WTC11 (cell line): ENCODE measurements around the gene FBXL16.

Experiments
- NR2C2 ChIP-seq: sonication (generic); formaldehyde crosslinking; IDR thresholded peaks from 2 replicates; pipeline ENCODE4 v1.8.0; 2022; ENCODE audit warnings: mild to moderate bottlenecking, missing genetic modification reagents
- TF ChIP-seq, protein P1 (sequence below): fragments of 200-600 bp; IDR thresholded peaks from 2 replicates; pipeline ENCODE4 v1.8.0; 2022; ENCODE audit warnings: antibody characterized with exemption
- TF ChIP-seq, protein P2 (sequence below): sonication (generic); formaldehyde crosslinking; IDR thresholded peaks from 2 replicates; pipeline ENCODE4 v1.8.1; 2022; ENCODE audit warnings: missing genetic modification reagents, borderline replicate concordance
- TF ChIP-seq, protein P3 (sequence below): sonication (generic); formaldehyde crosslinking; IDR thresholded peaks from 2 replicates; pipeline ENCODE4 v1.8.1; 2023; ENCODE audit warnings: mild to moderate bottlenecking, missing genetic modification reagents, moderate library complexity
- TF ChIP-seq, protein P4 (sequence below): sonication (generic); formaldehyde crosslinking; IDR thresholded peaks from 2 replicates; pipeline ENCODE4 v1.8.1; 2023; ENCODE audit warnings: mild to moderate bottlenecking, missing genetic modification reagents
- TF ChIP-seq, protein P5 (sequence below): sonication (generic); formaldehyde crosslinking; IDR thresholded peaks from 2 replicates; pipeline ENCODE4 v1.8.0; 2022; ENCODE audit warnings: mild to moderate bottlenecking, missing genetic modification reagents

DNA sequence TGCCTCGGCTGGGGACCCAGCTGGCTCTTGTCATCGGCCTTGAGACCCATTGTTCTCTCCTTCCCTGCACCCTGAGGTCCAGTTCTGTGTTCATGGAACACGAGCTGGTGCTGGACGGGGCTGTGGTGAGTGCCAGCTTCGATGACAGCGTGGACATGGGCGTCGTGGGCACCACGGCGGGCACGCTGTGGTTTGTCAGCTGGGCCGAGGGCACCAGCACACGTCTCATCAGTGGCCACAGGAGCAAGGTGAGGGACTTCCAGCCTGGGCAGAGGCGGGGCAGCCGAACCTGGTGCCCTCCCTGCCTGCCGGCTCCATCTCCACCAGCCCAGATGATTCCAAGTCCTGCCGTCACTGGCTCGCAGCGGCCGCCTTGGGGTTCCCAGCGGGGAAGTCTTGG lies 43.0 kb downstream of the FBXL16 start:
- TF ChIP-seq, protein P1, sequence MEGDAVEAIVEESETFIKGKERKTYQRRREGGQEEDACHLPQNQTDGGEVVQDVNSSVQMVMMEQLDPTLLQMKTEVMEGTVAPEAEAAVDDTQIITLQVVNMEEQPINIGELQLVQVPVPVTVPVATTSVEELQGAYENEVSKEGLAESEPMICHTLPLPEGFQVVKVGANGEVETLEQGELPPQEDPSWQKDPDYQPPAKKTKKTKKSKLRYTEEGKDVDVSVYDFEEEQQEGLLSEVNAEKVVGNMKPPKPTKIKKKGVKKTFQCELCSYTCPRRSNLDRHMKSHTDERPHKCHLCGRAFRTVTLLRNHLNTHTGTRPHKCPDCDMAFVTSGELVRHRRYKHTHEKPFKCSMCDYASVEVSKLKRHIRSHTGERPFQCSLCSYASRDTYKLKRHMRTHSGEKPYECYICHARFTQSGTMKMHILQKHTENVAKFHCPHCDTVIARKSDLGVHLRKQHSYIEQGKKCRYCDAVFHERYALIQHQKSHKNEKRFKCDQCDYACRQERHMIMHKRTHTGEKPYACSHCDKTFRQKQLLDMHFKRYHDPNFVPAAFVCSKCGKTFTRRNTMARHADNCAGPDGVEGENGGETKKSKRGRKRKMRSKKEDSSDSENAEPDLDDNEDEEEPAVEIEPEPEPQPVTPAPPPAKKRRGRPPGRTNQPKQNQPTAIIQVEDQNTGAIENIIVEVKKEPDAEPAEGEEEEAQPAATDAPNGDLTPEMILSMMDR: no peak
- TF ChIP-seq, protein P2, sequence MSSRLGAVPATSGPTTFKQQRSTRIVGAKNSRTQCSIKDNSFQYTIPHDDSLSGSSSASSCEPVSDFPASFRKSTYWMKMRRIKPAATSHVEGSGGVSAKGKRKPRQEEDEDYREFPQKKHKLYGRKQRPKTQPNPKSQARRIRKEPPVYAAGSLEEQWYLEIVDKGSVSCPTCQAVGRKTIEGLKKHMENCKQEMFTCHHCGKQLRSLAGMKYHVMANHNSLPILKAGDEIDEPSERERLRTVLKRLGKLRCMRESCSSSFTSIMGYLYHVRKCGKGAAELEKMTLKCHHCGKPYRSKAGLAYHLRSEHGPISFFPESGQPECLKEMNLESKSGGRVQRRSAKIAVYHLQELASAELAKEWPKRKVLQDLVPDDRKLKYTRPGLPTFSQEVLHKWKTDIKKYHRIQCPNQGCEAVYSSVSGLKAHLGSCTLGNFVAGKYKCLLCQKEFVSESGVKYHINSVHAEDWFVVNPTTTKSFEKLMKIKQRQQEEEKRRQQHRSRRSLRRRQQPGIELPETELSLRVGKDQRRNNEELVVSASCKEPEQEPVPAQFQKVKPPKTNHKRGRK (CRISPR knock-in tag): no peak
- TF ChIP-seq, protein P3, sequence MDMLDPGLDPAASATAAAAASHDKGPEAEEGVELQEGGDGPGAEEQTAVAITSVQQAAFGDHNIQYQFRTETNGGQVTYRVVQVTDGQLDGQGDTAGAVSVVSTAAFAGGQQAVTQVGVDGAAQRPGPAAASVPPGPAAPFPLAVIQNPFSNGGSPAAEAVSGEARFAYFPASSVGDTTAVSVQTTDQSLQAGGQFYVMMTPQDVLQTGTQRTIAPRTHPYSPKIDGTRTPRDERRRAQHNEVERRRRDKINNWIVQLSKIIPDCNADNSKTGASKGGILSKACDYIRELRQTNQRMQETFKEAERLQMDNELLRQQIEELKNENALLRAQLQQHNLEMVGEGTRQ (CRISPR knock-in tag): no peak
- TF ChIP-seq, protein P4, sequence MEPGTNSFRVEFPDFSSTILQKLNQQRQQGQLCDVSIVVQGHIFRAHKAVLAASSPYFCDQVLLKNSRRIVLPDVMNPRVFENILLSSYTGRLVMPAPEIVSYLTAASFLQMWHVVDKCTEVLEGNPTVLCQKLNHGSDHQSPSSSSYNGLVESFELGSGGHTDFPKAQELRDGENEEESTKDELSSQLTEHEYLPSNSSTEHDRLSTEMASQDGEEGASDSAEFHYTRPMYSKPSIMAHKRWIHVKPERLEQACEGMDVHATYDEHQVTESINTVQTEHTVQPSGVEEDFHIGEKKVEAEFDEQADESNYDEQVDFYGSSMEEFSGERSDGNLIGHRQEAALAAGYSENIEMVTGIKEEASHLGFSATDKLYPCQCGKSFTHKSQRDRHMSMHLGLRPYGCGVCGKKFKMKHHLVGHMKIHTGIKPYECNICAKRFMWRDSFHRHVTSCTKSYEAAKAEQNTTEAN (CRISPR knock-in tag): no peak
- TF ChIP-seq NR2C2 (CRISPR knock-in tag): no peak
- TF ChIP-seq, protein P5, sequence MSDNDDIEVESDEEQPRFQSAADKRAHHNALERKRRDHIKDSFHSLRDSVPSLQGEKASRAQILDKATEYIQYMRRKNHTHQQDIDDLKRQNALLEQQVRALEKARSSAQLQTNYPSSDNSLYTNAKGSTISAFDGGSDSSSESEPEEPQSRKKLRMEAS (CRISPR knock-in tag): no peak
